ENCODE results near the gene JPH4. TPM values are rescaled to one million over a fixed set of nuclear protein-coding genes. Genes with fewer than 3 reads are reported as not detected.

The JPH4 gene
- total RNA-seq, 1 experiment from 2014 or later = not detected

- H3K27me3 ChIP-seq (replicated peaks; ENCODE audit: insufficient read depth, low read depth, low read length, poor library complexity) = no peaks in the 10 kb centered on the region
- ChIA-PET CTCF (no interaction called here), POLR2A (ENCODE audit: low non-redundant PET) (no interaction called here)
- no peaks in the 10 kb centered on the region for H3K9me3 ChIP-seq (ENCODE audit: low read depth, low read length, poor library complexity, severe bottlenecking)
- H3K4me1 ChIP-seq (ENCODE audit: insufficient read depth, low read length, poor library complexity, severe bottlenecking) = peaks cover 14% of the 10 kb centered on the region
- BruUV-seq (replicated peaks) = no TSS peak
- no peak overlapping the region for H3K4me3 ChIP-seq (ENCODE audit: low read depth, low read length, poor library complexity, severe bottlenecking)
- no peak overlapping the region for H3K27ac ChIP-seq (ENCODE audit: low read depth, low read length, poor library complexity, severe bottlenecking)
- DNase-seq (ENCODE audit: low spot score) = no peak
- no peaks in the 10 kb centered on the region for H3K36me3 ChIP-seq (ENCODE audit: insufficient read depth, low read length, poor library complexity, severe bottlenecking)
- intact Hi-C loops (cut with micrococcal nuclease; ENCODE audit: unreplicated experiment) = no loop called here
- no peak for TF ChIP-seq EZH2 (IDR thresholded peaks at IDR 0.05; ENCODE audit: borderline replicate concordance, low read depth, low read length, poor library complexity, severe bottlenecking)
- TF ChIP-seq, protein P1, sequence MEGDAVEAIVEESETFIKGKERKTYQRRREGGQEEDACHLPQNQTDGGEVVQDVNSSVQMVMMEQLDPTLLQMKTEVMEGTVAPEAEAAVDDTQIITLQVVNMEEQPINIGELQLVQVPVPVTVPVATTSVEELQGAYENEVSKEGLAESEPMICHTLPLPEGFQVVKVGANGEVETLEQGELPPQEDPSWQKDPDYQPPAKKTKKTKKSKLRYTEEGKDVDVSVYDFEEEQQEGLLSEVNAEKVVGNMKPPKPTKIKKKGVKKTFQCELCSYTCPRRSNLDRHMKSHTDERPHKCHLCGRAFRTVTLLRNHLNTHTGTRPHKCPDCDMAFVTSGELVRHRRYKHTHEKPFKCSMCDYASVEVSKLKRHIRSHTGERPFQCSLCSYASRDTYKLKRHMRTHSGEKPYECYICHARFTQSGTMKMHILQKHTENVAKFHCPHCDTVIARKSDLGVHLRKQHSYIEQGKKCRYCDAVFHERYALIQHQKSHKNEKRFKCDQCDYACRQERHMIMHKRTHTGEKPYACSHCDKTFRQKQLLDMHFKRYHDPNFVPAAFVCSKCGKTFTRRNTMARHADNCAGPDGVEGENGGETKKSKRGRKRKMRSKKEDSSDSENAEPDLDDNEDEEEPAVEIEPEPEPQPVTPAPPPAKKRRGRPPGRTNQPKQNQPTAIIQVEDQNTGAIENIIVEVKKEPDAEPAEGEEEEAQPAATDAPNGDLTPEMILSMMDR (conservative IDR thresholded peaks at IDR 0.05; ENCODE audit: low read depth, low read length) = no peak
Measured at GRCh38 chr14:23565626-23566025, 13.0 kb downstream of the JPH4 start.

DNA sequence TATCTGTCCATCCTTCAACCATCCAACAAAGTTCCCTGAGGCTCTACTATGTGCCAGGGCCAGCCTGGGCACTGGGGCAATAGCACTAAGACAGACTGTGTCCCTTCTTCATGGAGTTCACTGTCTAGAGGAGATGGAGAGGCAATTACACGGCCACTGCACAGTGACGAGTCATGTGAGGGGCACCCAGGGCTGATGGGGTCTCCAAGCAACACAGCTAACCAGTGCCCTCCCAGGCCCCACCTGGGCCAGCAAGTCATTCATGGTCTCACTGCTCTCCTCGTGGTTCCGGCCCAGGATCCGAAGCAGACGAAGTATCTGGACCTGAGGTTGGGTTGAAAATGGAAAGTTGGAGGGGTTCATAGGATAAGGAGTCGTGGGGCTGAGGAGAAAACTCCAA is 13.7 kb downstream of the JPH4 start:
- no peak for TF ChIP-seq EZH2 (IDR thresholded peaks at IDR 0.05; ENCODE audit: borderline replicate concordance, low read depth, low read length, poor library complexity, severe bottlenecking)
- TF ChIP-seq, protein P1 (conservative IDR thresholded peaks at IDR 0.05; ENCODE audit: low read depth, low read length) = no peak
- intact Hi-C loops (cut with micrococcal nuclease; ENCODE audit: unreplicated experiment) = no loop called here
- Histone ChIP-seq H3K4me1 (ENCODE audit: insufficient read depth, low read length, poor library complexity, severe bottlenecking) (peaks cover 14% of the 10 kb centered on the region), H3K27me3 (replicated peaks; ENCODE audit: insufficient read depth, low read depth, low read length, poor library complexity) (no peaks in the 10 kb centered on the region), H3K36me3 (ENCODE audit: insufficient read depth, low read length, poor library complexity, severe bottlenecking) (peaks cover 4% of the 10 kb centered on the region), H3K9me3 (ENCODE audit: low read depth, low read length, poor library complexity, severe bottlenecking) (no peaks in the 10 kb centered on the region), H3K4me3 (ENCODE audit: low read depth, low read length, poor library complexity, severe bottlenecking) (no peak overlapping the region), H3K27ac (ENCODE audit: low read depth, low read length, poor library complexity, severe bottlenecking) (no peak overlapping the region)
- ChIA-PET CTCF (no interaction called here), POLR2A (ENCODE audit: low non-redundant PET) (no interaction called here)
- DNase-seq (ENCODE audit: low spot score) = no peak
- no TSS peak for BruUV-seq (replicated peaks)

- Histone ChIP-seq H3K36me3 (ENCODE audit: insufficient read depth, low read length, poor library complexity, severe bottlenecking) (peaks cover 8% of the 10 kb centered on the region), H3K4me3 (ENCODE audit: low read depth, low read length, poor library complexity, severe bottlenecking) (no peak overlapping the region), H3K4me1 (ENCODE audit: insufficient read depth, low read length, poor library complexity, severe bottlenecking) (peaks cover 14% of the 10 kb centered on the region), H3K27ac (ENCODE audit: low read depth, low read length, poor library complexity, severe bottlenecking) (no peak overlapping the region), H3K9me3 (ENCODE audit: low read depth, low read length, poor library complexity, severe bottlenecking) (no peaks in the 10 kb centered on the region), H3K27me3 (replicated peaks; ENCODE audit: insufficient read depth, low read depth, low read length, poor library complexity) (no peaks in the 10 kb centered on the region)
- intact Hi-C loops (cut with micrococcal nuclease; ENCODE audit: unreplicated experiment) = no loop called here
- BruUV-seq (replicated peaks) = no TSS peak
- ChIA-PET POLR2A (ENCODE audit: low non-redundant PET) (no interaction called here), CTCF (no interaction called here)
- TF ChIP-seq, protein P1 (conservative IDR thresholded peaks at IDR 0.05; ENCODE audit: low read depth, low read length) = no peak
- no peak for TF ChIP-seq EZH2 (IDR thresholded peaks at IDR 0.05; ENCODE audit: borderline replicate concordance, low read depth, low read length, poor library complexity, severe bottlenecking)
- no peak for DNase-seq (ENCODE audit: low spot score)
Measured at GRCh38 chr14:23564181-23564812, 14.3 kb downstream of the JPH4 start.

Data from A673 (cell line).